EH (cell line): ENCODE results near the gene ZCCHC3.
"Not testable (repeated sequence)": the region's sequence is repeated elsewhere in the genome, so short reads cannot be mapped to it uniquely, and the experiment has no call there.

Experiments
- DNase-seq: peaks from one replicate; pipeline ENCODE4 v3.0.0-alpha.2; 2015; ENCODE audit warnings: low read depth

Gene ZCCHC3

DNA sequence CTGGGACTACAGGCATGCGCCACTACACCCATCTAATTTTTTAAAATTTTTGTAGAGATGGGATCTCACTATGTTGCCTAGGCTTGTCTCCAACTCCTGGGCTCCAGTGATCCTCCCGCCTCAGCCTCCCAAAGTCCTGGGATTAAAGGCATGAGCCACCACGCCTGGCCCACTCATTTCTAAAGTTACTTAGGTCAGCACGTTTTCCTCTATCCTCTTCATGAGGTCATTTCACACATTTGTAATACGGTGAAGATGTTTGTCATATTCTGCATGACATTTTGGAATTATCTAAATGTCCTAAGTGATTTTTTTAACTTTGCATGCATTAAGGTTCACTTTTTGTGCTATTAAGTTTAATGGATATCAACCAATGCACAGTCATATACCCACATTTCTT is 16.0 kb downstream of the ZCCHC3 start:
- no peak for DNase-seq

- DNase-seq = peak; percentile 64
Measured at GRCh38 chr20:313948-314347, 16.6 kb downstream of the ZCCHC3 start.

- peak; percentile 76 for DNase-seq
Measured at GRCh38 chr20:316316-317068, 19.1 kb downstream of the ZCCHC3 start.

DNA sequence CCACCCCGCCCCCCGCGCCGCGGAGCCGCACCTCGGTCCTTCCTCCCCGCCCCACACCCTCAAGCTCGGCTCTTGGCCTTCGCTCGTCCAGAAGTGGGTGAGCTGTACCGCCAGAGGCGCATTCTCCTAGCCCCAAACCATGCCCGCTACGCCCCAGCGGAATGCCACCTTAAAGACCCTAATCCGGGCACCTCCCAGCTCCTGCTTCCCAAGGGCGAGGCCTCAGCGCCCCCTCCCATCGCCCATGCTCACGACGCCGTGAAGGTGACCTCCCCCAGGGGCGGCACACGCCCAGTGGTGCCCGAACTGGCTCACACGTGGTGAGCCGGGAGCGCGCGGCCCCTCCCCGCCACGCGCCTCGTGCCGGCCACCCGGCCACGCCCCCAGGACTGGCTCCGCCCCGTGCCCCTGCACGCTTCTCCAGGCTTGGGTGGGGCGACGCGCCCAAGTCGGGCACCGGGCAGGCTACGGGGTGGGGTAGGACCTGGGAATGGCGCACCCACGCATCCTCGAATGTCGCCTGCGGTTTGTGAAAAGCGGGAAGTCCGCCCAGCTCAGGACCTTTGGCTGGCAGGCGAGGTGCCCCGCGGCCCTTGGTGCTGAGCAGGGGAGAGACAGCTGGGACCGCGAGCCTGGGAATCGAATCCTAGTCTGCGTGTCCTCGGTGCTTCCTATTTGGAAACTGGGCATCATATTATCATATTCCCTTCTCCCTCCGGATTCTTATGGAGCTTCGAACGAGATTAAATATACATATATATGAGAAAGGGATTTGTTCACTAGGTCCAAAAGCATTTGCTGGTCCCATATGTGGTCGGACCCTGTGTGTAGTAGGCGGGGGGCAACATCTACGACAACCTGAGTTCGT is 27.0 kb downstream of the ZCCHC3 start:
- peak; percentile 87 for DNase-seq

DNA sequence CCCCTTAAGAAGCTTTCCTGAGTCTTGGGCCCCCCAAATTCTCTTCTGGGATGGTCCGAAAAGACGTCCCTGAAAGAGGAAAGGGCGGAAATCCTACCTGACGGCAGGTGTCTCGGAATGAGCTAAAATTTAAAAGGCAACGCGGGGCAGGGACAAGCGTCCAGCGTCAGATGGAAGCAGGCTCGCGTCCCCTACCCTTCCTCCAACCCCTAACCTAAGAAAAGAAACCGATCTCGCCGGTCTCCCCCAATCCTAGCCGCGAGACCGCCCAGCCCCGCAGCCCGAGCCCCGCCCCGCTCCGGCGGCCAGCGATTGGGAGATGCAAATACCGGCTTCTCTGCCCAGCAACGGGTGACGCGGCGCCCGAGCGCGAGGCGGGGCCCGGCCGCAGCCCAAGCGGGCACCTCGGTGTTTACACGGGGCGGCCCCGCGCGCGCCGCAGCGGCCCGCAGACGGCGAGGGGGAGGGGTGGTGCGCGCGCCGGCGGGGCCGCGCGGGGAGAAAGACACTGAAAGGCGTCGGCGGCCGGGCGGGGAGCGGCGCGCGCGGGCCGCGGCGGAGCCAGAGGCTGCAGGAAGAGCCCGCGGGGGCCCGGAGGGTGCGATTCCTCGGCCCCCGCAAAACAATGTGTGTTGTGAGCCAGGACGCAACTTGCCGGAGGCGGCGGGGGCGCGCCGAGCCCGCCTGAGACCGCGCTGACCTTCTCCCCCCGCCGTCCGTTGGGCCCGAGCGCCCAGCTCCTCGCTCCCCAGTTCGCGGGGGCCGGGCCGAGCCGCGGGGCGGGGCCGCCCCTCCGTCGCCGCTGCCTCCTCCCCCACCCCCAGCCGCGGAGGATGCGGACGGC is 27.9 kb downstream of the ZCCHC3 start, which contains the start of gene SOX12:
Gene SOX12, plus strand, starts transcription at position 508 of the 844 bp plus-strand sequence. CDS start 373 bp downstream, outside the sequence.
- peak; percentile 92 for DNase-seq

GRCh38 chr20:325889-326644 is 28.7 kb downstream of the ZCCHC3 start:
- peak; percentile 67 for DNase-seq

- peak; percentile 47 for DNase-seq
Measured at GRCh38 chr20:326645-327185, 29.3 kb downstream of the ZCCHC3 start.

- peak; percentile 93 for DNase-seq
Measured at GRCh38 chr20:327186-328026, 30.0 kb downstream of the ZCCHC3 start.

- no peak for DNase-seq
Measured at GRCh38 chr20:328027-328974, 30.9 kb downstream of the ZCCHC3 start.

- no peak for DNase-seq
Measured at GRCh38 chr20:328975-329695, 31.8 kb downstream of the ZCCHC3 start.

DNA sequence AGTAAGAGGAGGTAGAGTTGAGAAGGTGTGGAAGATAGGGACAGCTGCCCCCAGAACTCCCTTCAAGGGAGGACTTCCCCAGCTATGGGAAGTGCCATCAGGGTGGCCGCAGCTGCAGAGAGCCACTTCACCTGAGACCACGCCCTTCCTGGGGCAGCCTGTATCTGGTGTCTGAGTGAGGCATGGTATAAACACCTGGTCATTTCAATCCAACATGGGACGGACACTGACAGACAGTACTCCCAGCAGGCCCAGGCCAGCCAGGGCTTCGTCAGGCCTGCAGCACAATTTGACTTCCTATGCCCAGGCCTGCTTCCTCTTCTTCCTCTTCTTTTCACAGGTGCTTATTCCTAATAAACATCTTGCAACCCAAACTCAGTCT is 32.5 kb downstream of the ZCCHC3 start:
- DNase-seq = no peak

DNA sequence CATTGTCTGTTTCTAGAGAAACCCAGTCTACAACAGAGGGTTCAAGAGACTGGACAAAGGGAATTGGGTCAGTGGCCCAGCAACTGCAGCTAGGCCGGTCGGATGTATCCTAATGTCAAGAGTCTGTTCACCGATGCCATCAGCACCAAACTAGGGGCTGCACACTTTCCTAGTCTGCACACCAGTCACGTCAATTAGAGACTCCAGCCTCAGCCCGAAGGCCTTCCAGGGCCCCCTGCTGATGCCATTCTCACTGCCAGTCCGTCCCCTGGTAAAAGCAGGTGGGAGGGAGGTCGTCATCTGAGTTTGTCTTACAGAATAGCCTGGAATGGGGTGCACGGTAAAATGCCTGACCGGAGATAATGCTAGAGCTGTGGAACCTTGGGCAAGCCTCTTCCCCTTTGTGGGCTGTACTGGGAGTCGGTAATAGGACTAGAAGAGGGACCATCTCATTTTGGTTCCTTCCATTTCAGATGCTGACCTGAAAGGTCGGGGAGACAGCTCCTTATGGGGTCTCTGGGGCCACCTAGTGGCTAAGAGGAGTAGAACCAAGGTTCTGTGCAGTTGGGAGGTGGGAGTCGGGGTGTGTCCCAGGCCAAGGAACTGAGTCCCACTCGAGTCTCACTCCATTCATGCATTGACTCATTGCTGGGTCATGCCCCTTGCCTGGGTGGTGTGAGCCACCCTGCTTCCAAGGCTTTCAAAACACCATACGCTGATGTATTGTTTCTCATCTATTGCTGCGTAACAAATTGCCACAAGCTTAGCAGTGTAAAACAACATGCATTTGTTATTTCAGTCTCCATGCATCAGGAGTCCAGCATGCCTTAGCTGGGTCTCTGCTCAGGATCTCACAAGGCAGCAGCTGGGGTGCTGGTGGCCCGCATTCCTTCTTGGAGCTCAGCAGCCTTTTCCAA is 33.1 kb downstream of the ZCCHC3 start:
- DNase-seq = peak; percentile 75

DNA sequence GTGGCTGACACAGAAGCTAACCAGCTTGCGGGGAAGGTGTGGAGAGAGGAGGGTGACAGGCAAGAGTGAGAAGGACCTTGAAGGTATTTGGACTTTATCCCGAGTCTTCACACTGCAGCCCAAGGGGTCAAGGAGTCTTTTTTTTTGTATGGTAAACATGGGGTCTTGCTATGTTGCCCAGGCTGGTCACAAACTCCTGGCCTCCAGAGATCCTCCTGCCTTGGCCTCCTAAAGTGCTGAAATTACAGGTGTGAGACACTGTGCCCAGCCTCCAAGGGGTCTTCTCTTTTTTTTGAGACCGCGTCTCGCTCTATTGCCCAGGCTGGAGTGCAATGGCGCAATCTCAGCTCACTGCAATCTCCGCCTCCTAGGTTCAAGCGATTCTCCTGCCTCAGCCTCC is 37.2 kb downstream of the ZCCHC3 start:
- no peak for DNase-seq

GRCh38 chr20:336040-336439 is 38.7 kb downstream of the ZCCHC3 start:
- not testable (repeated sequence) for DNase-seq

- DNase-seq = peak; percentile 91
Measured at GRCh38 chr20:341682-342081, 44.3 kb downstream of the ZCCHC3 start.

DNA sequence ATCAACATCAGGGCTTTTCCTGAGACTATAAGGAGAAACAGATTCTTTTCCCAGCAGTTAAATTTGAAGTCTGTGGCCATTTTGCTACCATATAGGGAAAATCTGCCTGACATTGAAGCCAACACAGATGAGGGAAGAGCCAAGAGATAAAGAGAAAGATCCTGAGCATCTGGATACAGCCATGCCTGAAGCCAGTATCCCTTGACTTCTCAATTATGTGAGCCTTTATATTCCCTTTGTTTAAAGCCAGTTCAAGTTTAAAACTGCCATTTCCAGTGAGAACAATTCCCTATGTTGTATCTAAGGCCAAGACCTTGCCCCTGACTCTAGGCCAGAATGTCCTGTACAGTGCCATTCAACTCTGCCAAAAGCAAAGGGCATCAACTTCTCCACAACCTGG is 45.7 kb downstream of the ZCCHC3 start:
- DNase-seq = no peak

- no peak for DNase-seq
Measured at GRCh38 chr20:346033-346639, 48.8 kb downstream of the ZCCHC3 start.
